Stomach (tissue), 4 donors: ENCODE measurements around the gene PRCP.

Source experiments
- CTCF ChIP-seq, 7 experiments: fragments of 450-650 bp in 4 of 7; fragments of 200-600 bp in 3 of 7; sonication (generic) in 3 of 7; IDR thresholded peaks; one replicate each; pipeline ENCODE4 v1.5.1; 2016 to 2019; ENCODE audit warnings: antibody characterized with exemption in 7 of 7, control low read depth in 2 of 7, mild to moderate bottlenecking in 1 of 7
- POLR2A ChIP-seq, 4 donors: fragments of 450-650 bp; IDR thresholded peaks; one replicate each; pipeline ENCODE4 v1.6.1; 2016; ENCODE audit warnings: antibody characterized with exemption in 4 of 4, control low read depth in 2 of 4, mild to moderate bottlenecking in 1 of 4, moderate library complexity in 1 of 4
- POLR2AphosphoS5 ChIP-seq, 3 donors: sonication (generic); formaldehyde crosslinking; IDR thresholded peaks; one replicate each; pipeline ENCODE4 v1.6.1; 2016; ENCODE audit warnings: antibody characterized with exemption in 3 of 3

GRCh38 chr11:82929121-82929520, 28.9 kb upstream of the PRCP start:
- no peak for TF ChIP-seq POLR2A (IDR thresholded peaks at IDR 0.05)
- no peak for TF ChIP-seq CTCF (IDR thresholded peaks at IDR 0.05)
- TF ChIP-seq POLR2AphosphoS5 (IDR thresholded peaks at IDR 0.05): no peak
